SKM-1 (cell line): ENCODE data around the gene LY6G6D.
"Not testable (repeated sequence)": the region's sequence is repeated elsewhere in the genome, so short reads cannot be mapped to it uniquely, and the experiment has no call there.

Source experiments
- DNase-seq: peaks from one replicate; lab custom pipeline; 2025; ENCODE audit not compliant: unreplicated experiment; lab: John Stamatoyannopoulos, UW

Gene LY6G6D

DNA sequence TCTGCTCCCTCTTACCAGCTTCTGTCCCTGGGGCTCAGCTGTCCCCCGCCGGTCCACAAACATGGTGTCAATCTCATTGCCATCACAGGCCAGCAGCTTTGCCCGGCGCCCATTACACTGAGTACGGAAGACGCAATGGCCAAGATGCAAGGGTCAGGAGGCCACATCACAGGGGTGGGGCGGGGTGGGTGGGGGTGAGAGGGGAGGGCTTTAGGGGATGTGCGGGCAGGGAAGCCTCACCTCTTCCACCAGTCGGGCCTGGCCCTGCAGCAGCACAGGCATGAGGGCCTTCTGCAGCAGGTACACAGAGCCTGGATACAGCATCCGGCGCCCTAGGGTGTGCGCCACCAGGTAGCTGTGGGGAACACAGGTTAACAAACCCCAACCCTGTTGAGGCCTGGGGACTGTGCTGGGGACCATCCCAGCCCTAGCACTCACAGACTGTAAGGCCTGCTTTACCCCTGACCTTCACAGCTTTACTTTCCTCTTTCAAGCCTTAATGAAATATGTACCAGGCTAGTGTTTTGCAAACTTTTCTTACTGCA is 23.5 kb upstream of the LY6G6D start:
- DNase-seq, result no peak

DNA sequence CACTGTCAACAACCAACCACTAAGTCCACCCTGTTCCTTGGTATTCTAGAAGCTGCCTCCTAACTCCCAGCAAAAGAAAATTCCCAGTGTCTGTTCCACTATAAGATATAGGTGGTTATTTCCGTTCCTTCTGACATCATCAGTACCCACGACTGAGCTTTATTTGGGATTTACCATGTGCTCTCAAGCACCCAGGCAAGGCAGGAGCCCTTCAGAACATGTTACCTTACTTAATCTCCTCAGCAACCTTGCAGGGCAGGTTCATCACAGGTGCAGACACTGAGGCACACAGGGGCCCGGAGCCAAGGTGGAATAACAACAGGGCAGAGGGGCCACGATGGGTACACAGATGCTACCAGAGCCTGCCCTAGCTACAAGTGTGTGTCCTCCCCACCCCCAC is 22.8 kb upstream of the LY6G6D start:
- DNase-seq, result no peak

DNA sequence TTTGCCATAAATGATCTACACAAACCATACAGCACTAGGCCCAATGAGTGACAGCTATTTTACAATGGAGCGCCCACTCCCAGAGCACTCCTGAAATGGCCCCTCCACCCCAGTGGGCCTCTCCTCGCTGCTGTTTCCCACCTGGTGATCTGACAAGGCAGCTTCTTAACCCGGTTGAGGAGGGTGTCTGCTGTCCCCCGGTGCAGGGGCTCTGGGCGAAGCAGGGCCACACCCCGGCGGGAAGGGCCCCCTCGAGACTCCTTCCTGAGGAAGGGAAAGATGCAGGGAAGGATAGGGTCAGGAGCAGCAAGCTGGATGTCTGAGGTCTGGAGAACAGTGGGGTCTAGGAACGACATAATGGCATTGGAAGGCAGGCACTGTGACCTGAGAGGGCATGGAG is 22.3 kb upstream of the LY6G6D start:
- no peak for DNase-seq

- DNase-seq, result no peak
These were observed 21.6 kb upstream of the LY6G6D start for GRCh38 chr6:31693535-31693934.

DNA sequence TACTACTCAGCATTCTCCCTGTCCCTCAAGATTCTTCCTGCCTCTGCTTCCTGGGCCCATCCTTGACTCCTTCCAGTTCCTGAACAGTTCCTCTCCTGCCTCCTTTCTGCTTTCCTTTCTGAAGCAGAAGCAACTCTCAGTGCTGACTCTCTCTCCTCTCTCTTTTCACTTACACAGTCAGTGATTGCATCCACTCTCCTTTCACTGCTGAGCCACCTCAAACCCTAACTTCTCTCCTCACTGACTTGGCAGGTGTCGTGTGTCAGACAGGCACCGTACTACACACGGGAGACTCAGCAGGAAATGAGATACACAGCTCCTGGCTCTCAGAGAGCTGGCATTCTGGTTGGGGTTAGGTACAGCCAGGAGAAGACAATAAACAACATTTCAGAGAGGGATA is 17.6 kb upstream of the LY6G6D start:
- DNase-seq, result no peak

DNA sequence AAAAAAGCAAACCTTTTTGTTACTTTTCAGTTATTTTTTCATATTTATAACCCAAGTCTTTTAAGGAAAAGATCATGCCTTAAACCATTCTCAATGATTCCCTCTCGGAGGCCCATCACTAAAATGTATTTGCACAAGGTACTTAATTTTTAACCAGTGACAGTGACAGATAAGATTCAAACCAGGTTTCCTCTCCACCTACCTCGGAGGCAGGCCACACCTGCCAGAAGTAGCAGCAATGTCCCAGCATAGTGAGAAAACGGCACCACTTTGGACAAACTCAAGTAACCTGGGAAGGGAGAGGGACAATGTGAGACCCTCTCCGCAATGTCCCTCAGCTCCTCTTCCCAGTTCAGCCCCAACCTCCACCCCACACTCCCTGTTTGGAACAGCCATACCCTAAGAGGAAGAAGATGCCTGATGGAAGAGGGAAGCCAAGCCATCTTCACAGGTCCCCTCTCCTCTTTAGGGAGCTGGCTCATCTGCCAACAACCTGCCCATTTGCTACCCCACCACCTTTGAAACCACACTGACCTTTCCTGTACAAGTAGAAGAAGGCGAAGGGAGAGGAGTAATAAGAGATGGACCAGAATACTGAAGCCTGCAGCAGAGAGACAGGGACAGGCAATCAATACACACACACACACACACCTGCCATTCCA is 14.3 kb upstream of the LY6G6D start:
- DNase-seq, result no peak

- no peak for DNase-seq
These were observed 13.3 kb upstream of the LY6G6D start for GRCh38 chr6:31701666-31702404.

DNA sequence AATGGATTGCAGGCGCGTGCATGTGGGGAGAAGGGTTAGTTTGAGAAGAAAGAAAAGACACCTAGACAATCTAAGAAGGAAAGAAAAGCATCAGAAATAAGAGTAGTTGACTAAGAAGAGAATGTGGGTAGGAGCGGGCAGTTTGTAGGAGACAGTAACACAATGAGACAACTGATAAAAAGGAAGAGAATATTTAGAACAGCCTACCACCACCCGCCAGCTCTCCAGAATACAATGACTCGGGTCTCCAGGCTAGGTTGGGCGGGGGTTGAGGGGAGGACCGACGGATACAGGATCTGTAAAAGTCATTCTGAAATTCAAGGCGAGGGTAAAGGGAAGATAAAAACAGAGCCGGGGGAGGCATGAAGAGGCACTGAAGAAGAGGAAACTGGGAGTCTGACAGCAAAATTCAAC is 12.7 kb upstream of the LY6G6D start:
- no peak for DNase-seq

GRCh38 chr6:31702819-31703716 is 12.1 kb upstream of the LY6G6D start, which contains the start of gene ABHD16A:
ABHD16A (minus strand) TSS chr6:31703324; CDS start chr6:31703281, 43 bp downstream.
- DNase-seq, result peak; percentile 96

DNA sequence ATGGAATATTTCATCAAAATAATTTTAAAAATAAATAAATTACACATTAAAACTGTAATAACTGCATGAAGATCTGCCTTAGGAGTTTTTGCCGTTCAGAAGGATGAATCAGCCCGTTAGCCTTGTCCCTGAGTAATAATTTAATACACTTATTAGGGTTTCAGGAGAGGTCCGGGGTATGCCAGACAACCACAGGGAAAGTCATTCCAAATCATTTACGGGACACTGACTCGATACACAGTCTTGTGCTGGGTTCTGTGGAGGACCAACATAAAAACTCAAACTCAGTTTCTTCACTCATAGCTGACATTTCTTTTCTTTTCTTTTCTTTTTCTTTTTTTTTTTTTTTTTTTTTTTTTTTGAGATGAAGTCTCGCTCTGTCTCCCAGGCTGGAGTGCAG is 9.2 kb upstream of the LY6G6D start:
- DNase-seq, result no peak

- no peak for DNase-seq
These were observed 8.5 kb upstream of the LY6G6D start, which contains the start of gene LY6G6F for GRCh38 chr6:31706599-31706998. LY6G6F (plus strand) TSS chr6:31706866; CDS start chr6:31706907, 41 bp downstream.

- no peak for DNase-seq
These were observed 7.4 kb upstream of the LY6G6D start for GRCh38 chr6:31707701-31708100.

DNA sequence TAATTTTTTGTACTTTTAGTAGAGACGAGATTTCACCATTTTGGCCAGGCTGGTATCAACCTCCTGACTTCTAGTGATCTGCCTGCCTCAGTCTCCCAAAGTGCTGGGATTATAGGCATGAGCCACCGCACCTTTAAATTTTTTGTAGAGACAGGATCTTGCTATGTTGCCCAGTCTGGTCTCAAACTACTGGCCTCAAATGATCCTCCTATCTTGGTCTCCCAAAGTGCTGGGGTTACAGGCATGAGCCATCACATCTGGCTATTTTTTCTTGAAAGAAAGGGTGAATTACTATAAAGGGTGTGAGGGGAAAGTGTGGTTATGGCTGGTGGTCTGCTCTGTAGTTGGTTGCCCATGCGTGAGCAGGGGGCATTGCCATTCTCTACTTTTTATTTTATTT is 6.9 kb upstream of the LY6G6D start:
- DNase-seq, result no peak

DNA sequence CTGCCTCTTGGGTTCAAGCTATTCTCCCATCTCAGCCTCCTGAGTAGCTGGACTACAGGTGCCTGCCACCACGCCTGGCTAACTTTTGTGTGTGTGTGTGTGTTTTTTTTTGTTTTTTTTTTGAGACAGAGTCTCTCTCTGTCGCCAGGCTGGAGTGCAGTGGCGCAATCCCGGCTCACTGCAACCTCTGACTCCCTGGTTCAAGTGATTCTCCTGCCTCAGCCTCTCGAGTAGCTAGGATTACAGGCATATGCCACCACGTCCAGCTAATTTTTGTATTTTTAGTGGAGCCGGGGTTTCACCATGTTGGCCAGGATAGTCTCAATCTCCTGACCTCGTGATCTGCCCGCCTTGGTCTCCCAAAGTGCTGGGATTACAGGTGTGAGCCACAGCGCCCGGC is 6.0 kb upstream of the LY6G6D start:
- not testable (repeated sequence) for DNase-seq

DNA sequence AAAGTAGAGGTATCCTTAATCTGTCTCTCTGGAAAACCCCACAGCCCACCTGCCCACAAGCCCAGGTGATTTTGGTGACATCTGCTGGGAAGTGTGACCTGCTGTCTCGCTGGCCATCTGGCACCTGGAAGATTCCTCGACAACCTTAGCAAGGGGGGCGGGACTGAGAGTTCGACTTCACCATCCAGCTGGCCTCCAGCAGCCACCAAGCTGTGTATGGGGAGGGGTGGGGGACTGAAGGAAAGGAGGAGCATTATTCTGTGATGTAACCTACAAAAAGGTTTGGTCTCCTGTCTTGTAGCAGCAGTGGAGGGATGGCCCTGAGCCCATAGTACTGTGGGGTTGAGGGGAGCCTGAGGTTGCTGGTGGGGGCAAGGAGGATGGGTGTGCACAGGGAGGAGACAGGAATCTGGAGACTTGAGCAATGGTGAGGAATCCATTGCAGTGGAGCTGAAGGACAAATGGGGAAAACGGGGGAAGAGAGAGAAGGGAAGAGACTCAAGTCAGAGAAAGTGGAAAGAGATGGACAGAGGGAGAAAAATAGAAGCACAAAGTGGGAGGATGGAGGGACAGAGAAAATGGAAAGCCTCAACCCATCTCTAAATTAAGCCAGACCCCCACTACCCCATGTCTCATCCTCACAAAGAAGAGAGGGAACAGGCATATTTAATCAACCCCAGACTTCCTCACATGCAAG is 4.5 kb upstream of the LY6G6D start:
- no peak for DNase-seq

- DNase-seq, result no peak
These were observed 3.9 kb upstream of the LY6G6D start for GRCh38 chr6:31711233-31711632.

DNA sequence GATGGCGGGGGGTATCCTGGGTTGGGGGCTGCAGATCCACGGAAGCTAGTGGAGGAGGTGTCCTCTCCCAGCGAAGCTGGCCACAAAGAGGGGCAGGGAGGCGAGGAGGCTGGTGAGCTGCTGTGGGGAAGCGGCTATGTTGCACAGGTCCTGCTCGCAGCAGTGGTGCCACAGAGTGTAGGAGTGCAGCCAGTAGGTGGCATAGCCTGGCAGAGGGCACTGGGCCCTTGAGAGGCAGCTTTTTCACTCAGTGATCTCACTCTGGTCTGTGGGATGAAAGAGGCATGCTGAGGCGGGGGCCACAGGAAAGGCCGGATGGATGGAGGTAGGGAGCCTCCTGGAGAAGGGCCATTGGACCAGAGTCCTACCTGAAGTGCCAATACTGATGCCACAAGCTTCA is 2.9 kb upstream of the LY6G6D start:
- no peak for DNase-seq

DNA sequence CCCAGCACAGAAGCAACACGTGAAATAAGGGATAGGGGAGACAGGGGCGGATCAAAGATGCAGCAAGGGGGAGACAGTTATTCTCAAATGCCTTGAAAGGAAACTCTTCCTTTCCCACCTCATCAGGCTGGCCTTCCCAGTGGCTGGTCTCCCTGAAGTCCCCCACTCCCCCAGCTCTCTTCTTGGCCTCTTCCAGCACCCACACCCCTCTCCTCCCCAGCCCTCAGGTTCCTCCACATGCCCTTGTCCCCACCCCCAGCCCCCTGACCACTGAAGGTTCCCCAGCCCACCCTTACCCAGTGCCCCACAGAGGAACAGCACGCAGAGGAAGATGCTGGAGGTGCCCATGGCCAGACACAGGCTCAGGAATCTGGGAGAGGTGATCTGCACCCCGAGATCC is 1.7 kb upstream of the LY6G6D start:
- DNase-seq, result no peak

- DNase-seq, result no peak
These were observed 1.0 kb upstream of the LY6G6D start for GRCh38 chr6:31713991-31714684.
